Measurements from ENCODE around the gene COL28A1. TPM values are rescaled to one million over a fixed set of nuclear protein-coding genes. Genes with fewer than 3 reads are reported as not detected.

Gene COL28A1
- total RNA-seq, 1 experiment from 2014 or later, result 0.26 TPM

- H3K27ac ChIP-seq (ENCODE audit: low read length), result no peak overlapping the region
- ChIA-PET POLR2A (ENCODE audit: unreplicated experiment) (no interaction called here), CTCF (no interaction called here)
- no peak overlapping the region for H3K9ac ChIP-seq (ENCODE audit: low read length)
- no peak overlapping the region for H3K4me2 ChIP-seq (ENCODE audit: low read length)
- no peaks in the 10 kb centered on the region for H3K79me2 ChIP-seq (ENCODE audit: low read length)
- no peaks in the 10 kb centered on the region for H3F3A ChIP-seq (ENCODE audit: low read length, unreplicated experiment)
- no peak overlapping the region for H2AFZ ChIP-seq (ENCODE audit: low read length)
- no peak overlapping the region for H3K4me3 ChIP-seq (ENCODE audit: low read length)
- ATAC-seq (no peak), DNase-seq (no peak)
- intact Hi-C loops (cut with micrococcal nuclease), result loop anchor here (1.0 to 10.0 kb wide), 3 partner anchors 8 to 869 kb away; no protein-coding TSS in a partner anchor
- no peaks in the 10 kb centered on the region for H4K20me1 ChIP-seq (ENCODE audit: low read length)
- peaks cover 8% of the 10 kb centered on the region; the same call in 1 of the 2 replicates for H3K4me1 ChIP-seq (ENCODE audit: insufficient read depth, low read length)
- no peak for TF ChIP-seq EZH2 (IDR thresholded peaks at IDR 0.05; ENCODE audit: low read length, unreplicated experiment)
- no peak for TF ChIP-seq CTCF (conservative IDR thresholded peaks at IDR 0.05; ENCODE audit: low read depth, low read length)
- TF ChIP-seq EZH2phosphoT487 (IDR thresholded peaks at IDR 0.05; ENCODE audit: borderline replicate concordance, low read length), result no peak
- H3K36me3 ChIP-seq (ENCODE audit: low read depth, low read length), result no peaks in the 10 kb centered on the region
- H3K9me2 ChIP-seq (replicated peaks; ENCODE audit: low read length), result no peaks in the 10 kb centered on the region
- no TSS peak for BruUV-seq (replicated peaks)
- no peaks in the 10 kb centered on the region for H3K27me3 ChIP-seq (ENCODE audit: low read length)
- H3K9me3 ChIP-seq (ENCODE audit: low read length), result no peaks in the 10 kb centered on the region
Observed at GRCh38 chr7:7425321-7425720, 110.4 kb downstream of the COL28A1 start.

- no peaks in the 10 kb centered on the region for H3K9me2 ChIP-seq (replicated peaks; ENCODE audit: low read length)
- H3F3A ChIP-seq (ENCODE audit: low read length, unreplicated experiment), result no peaks in the 10 kb centered on the region
- H3K4me3 ChIP-seq (ENCODE audit: low read length), result peak overlapping the region; percentile 65
- TF ChIP-seq EZH2phosphoT487 (IDR thresholded peaks at IDR 0.05; ENCODE audit: borderline replicate concordance, low read length), result no peak
- peak; percentile 94 for TF ChIP-seq CTCF (conservative IDR thresholded peaks at IDR 0.05; ENCODE audit: low read depth, low read length)
- CTCF ChIA-PET, result interaction anchor here (0.6 to 1.2 kb wide), 7 partner anchors 8 to 648 kb away, joined by 3 to 15 read pairs (median 4); partner anchors contain the start of gene C1GALT1
- peaks cover 8% of the 10 kb centered on the region; the same call in 1 of the 2 replicates for H3K4me1 ChIP-seq (ENCODE audit: insufficient read depth, low read length)
- peak overlapping the region; percentile 74 for H2AFZ ChIP-seq (ENCODE audit: low read length)
- POLR2A ChIA-PET (ENCODE audit: unreplicated experiment), result no interaction called here
- no TSS peak for BruUV-seq (replicated peaks)
- ATAC-seq (peak; percentile 95), DNase-seq (peak; percentile 81)
- peak overlapping the region; percentile 70 for H3K4me2 ChIP-seq (ENCODE audit: low read length)
- H3K9me3 ChIP-seq (ENCODE audit: low read length), result no peaks in the 10 kb centered on the region
- H4K20me1 ChIP-seq (ENCODE audit: low read length), result no peaks in the 10 kb centered on the region
- no peaks in the 10 kb centered on the region for H3K36me3 ChIP-seq (ENCODE audit: low read depth, low read length)
- no peaks in the 10 kb centered on the region for H3K79me2 ChIP-seq (ENCODE audit: low read length)
- intact Hi-C loops (cut with micrococcal nuclease), result loop anchor here (1.0 to 10.0 kb wide), 4 partner anchors 116 to 870 kb away; no protein-coding TSS in a partner anchor
- no peak overlapping the region for H3K9ac ChIP-seq (ENCODE audit: low read length)
- H3K27me3 ChIP-seq (ENCODE audit: low read length), result no peaks in the 10 kb centered on the region
- no peak overlapping the region for H3K27ac ChIP-seq (ENCODE audit: low read length)
Observed at GRCh38 chr7:7424151-7424873, 111.4 kb downstream of the COL28A1 start.

- POLR2A ChIA-PET (ENCODE audit: unreplicated experiment), result no interaction called here
Observed at GRCh38 chr7:7422641-7423040, 113.0 kb downstream of the COL28A1 start.

More at GRCh38 chr7:7422641-7423040, 113.0 kb downstream of the COL28A1 start:
- no peak for ATAC-seq
- Histone ChIP-seq H4K20me1 (ENCODE audit: low read length) (no peaks in the 10 kb centered on the region), H3K4me1 (ENCODE audit: insufficient read depth, low read length) (no peaks in the 10 kb centered on the region), H3K36me3 (ENCODE audit: low read depth, low read length) (no peaks in the 10 kb centered on the region), H3K9me3 (ENCODE audit: low read length) (no peaks in the 10 kb centered on the region), H3K27me3 (ENCODE audit: low read length) (no peaks in the 10 kb centered on the region), H2AFZ (ENCODE audit: low read length) (no peak overlapping the region), H3K9ac (ENCODE audit: low read length) (no peak overlapping the region), H3K4me3 (ENCODE audit: low read length) (no peak overlapping the region), H3K9me2 (replicated peaks; ENCODE audit: low read length) (no peaks in the 10 kb centered on the region), H3K4me2 (ENCODE audit: low read length) (no peak overlapping the region), H3F3A (ENCODE audit: low read length, unreplicated experiment) (no peaks in the 10 kb centered on the region), H3K27ac (ENCODE audit: low read length) (no peak overlapping the region), H3K79me2 (ENCODE audit: low read length) (no peaks in the 10 kb centered on the region)
- CTCF ChIA-PET, result no interaction called here
- intact Hi-C loops (cut with micrococcal nuclease), result loop anchor here (1.0 to 10.0 kb wide), 2 partner anchors 239 to 872 kb away; no protein-coding TSS in a partner anchor
- no TSS peak for BruUV-seq (replicated peaks)
- no peak for DNase-seq
- TF ChIP-seq CTCF (conservative IDR thresholded peaks at IDR 0.05; ENCODE audit: low read depth, low read length) (no peak), EZH2phosphoT487 (IDR thresholded peaks at IDR 0.05; ENCODE audit: borderline replicate concordance, low read length) (no peak), EZH2 (IDR thresholded peaks at IDR 0.05; ENCODE audit: low read length, unreplicated experiment) (no peak)
